HG03066 (cell line): ENCODE results near the gene COL15A1.

ENCODE experiments used
- ATAC-seq: cut with Tn5 transposase; IDR thresholded peaks from one replicate; pipeline ENCODE4 v1.9.1; 2021; ENCODE audit warnings: low read depth; ENCODE audit not compliant: unreplicated experiment

The COL15A1 gene

GRCh38 chr9:99026271-99026955 is 82.7 kb downstream of the COL15A1 start:
- no peak for ATAC-seq

GRCh38 chr9:99026956-99027298 is 83.2 kb downstream of the COL15A1 start:
- no peak for ATAC-seq

- ATAC-seq = no peak
Measured at GRCh38 chr9:99027443-99027842, 83.7 kb downstream of the COL15A1 start.

- no peak for ATAC-seq
Measured at GRCh38 chr9:99029083-99029645, 85.5 kb downstream of the COL15A1 start.

- no peak for ATAC-seq
Measured at GRCh38 chr9:99030092-99030511, 86.4 kb downstream of the COL15A1 start.

- ATAC-seq = no peak
Measured at GRCh38 chr9:99030610-99031109, 87.0 kb downstream of the COL15A1 start.

GRCh38 chr9:99031319-99031718 is 87.6 kb downstream of the COL15A1 start:
- no peak for ATAC-seq

- no peak for ATAC-seq
Measured at GRCh38 chr9:99031994-99032393, 88.3 kb downstream of the COL15A1 start.

GRCh38 chr9:99034149-99034548 is 90.4 kb downstream of the COL15A1 start:
- no peak for ATAC-seq

- ATAC-seq = no peak
Measured at GRCh38 chr9:99035313-99035712, 91.6 kb downstream of the COL15A1 start.

- no peak for ATAC-seq
Measured at GRCh38 chr9:99037769-99038483, 94.2 kb downstream of the COL15A1 start.

GRCh38 chr9:99038484-99038820 is 94.7 kb downstream of the COL15A1 start:
- ATAC-seq = no peak

- ATAC-seq = no peak
Measured at GRCh38 chr9:99039505-99040182, 95.9 kb downstream of the COL15A1 start.

GRCh38 chr9:99040251-99040900 is 96.7 kb downstream of the COL15A1 start:
- ATAC-seq = no peak

GRCh38 chr9:99040911-99041582 is 97.3 kb downstream of the COL15A1 start:
- ATAC-seq = no peak

- ATAC-seq = no peak
Measured at GRCh38 chr9:99041618-99042017, 97.9 kb downstream of the COL15A1 start.

- no peak for ATAC-seq
Measured at GRCh38 chr9:99042620-99043019, 98.9 kb downstream of the COL15A1 start.

GRCh38 chr9:99044827-99045226 is 101.1 kb downstream of the COL15A1 start:
- ATAC-seq = no peak

GRCh38 chr9:99046068-99046467 is 102.4 kb downstream of the COL15A1 start:
- ATAC-seq = no peak

- ATAC-seq = no peak
Measured at GRCh38 chr9:99046542-99047071, 102.9 kb downstream of the COL15A1 start.
